ENCODE results near the gene CISD2. TPM values are rescaled to one million over a fixed set of nuclear protein-coding genes. Genes with fewer than 3 reads are reported as not detected.
A peak's percentile ranks its signal among the peaks of the same experiment; 100 is the strongest.
"Not testable (repeated sequence)": the region's sequence is repeated elsewhere in the genome, so short reads cannot be mapped to it uniquely, and the experiment has no call there.

The CISD2 gene, protein sequence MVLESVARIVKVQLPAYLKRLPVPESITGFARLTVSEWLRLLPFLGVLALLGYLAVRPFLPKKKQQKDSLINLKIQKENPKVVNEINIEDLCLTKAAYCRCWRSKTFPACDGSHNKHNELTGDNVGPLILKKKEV
- polyA plus RNA-seq (ENCODE audit: insufficient read length), result 22.3 TPM

DNA sequence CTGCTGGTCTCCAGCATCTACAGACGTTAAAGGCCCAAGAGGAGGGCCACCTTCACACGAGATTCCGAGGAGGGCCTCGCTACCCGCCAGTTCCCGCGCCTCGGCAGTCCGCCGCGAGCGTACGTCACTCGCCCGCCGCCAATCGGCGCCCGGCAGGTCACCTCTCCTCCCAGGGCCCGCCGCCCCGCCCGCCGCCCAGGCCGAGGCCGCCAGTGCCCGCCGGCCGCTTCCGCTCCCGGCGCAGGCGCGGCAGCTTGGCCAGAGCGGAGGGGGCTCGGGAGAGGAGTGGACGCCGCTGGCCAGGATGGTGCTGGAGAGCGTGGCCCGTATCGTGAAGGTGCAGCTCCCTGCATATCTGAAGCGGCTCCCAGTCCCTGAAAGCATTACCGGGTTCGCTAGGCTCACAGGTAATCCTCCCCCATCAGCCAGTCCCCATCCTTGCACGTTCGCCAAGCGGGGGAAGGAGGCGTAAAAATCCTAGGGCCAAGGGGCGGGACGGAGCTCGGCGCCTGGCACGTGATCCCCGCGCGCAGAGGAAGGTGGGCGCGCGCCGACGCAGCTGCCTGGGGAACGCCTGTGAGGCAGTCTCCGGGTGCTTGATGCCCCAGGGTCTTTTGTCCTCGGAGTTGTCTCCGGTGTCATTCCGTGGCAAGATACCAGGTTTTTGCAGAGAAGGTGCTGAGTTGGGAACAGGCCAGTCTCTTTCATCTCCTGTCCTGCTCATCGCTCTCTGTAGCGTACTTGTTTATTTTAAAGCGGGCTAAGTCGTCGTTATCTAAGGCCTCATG, at the start of gene CISD2:
TSS of gene CISD2 (plus strand) at position 212 of the 788 bp plus-strand sequence. CDS start at position 305, 93 bp downstream.
- DNase-seq (ENCODE audit: low read depth), result peak; percentile 67

DNA sequence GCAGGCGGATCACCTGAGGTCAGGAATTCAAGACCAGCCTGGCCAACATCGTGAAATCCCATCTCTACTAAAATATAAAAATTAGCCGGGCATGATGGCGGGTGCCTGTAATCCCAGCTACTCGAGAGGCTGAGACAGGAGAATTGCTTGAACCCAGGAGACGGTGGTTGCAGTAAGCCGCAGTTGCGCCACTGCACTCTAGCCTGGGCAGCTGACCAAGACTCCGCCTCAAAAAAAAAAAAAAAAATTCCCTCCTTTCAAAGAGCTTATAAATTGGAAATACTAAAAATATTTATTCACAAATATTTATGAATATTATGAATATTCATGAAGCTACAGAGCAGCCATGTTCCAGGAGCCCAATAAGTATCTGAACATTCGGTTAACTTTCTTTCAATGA, 49.7 kb upstream of the CISD2 start:
- not testable (repeated sequence) for DNase-seq (ENCODE audit: low read depth)

DNA sequence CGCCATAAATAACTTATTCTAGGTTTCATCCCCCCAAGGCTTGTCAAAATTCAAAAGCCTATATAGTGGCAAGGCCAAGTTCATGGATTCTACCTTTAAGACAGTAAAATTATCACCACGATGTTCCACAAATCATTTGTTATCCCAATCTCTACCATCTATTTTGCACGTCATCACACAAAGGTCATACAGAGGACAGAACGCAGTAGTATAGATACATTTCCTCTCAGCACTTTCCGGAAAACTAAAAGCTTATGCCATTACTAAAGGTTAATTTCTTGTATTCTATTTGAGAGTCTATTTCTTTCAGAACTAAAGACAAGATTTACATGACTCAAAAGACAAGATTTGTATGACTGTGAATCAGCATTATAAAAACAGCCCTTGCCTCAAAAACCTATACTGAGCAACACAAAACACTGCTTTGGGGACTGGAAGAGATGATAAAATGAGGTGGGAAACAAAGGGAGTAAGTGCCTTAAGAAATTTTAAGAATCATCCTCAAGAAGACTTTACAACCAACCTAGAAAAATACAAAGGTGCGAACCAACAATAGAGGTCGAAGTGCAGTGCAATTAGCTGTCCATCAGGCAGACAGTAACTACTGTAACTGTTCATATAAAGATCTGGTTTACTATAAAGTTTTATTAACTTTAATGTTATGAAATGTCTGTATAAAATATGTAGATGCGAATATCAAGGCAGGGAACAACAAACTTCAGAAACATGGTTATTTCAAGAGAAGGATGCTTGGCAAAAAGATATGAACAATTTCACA, 49.0 kb upstream of the CISD2 start:
- DNase-seq (ENCODE audit: low read depth), result no peak

DNA sequence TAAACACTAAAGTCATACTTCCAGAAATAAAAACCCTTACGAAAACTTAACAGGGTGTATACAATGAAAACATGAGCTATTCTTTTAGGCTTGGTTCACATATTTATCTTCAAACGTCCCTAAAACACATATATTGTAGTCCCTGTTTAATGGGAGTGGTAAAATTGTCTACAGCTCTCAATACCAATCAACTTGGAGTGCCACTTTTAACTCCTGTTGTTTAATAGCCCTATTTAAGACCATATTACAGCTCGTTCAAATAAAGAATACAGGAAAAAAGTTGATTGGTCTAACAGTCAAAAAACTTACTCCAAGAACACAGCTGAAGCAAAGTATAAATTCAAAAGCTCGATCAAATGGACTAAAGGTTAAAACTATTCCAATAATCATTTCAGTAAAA, 45.3 kb upstream of the CISD2 start:
- no peak for DNase-seq (ENCODE audit: low read depth)

DNA sequence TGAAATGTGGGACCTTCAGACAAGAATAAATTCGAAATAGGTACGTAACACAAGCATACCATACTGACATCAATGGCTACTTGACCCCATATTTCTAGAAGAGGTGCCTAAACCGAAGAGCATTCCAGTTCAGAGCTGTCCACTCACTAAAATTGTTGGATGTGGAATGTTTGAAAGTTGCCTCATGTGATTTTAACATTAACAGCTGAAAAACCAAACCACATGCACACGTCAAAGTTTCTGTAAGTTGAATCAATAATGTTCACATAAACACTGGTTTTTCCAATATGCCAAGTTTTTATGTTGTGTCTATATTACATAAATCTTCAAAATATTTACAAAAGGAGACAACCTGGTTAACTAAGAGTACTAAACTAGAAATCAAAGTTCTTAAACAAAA, 44.9 kb upstream of the CISD2 start:
- no peak for DNase-seq (ENCODE audit: low read depth)

DNA sequence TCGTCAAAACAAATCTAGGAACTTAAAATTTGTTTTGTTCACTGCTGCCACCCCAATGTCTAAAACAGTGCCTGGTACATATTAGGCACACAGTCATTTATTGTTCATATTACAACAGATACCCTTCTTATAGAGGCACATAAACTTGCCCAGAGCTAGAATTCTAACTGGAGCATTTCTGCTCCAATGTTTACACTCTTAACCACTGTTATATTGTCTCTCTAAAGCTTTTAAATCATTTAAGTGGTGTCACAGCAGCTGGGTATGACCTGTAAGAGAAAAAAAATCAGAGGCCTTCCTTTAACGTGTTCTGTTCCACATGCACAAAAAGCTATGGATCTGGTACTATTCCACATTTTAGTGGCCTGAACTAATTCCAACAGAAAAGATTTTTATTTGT, 44.4 kb upstream of the CISD2 start:
- DNase-seq (ENCODE audit: low read depth), result no peak

DNA sequence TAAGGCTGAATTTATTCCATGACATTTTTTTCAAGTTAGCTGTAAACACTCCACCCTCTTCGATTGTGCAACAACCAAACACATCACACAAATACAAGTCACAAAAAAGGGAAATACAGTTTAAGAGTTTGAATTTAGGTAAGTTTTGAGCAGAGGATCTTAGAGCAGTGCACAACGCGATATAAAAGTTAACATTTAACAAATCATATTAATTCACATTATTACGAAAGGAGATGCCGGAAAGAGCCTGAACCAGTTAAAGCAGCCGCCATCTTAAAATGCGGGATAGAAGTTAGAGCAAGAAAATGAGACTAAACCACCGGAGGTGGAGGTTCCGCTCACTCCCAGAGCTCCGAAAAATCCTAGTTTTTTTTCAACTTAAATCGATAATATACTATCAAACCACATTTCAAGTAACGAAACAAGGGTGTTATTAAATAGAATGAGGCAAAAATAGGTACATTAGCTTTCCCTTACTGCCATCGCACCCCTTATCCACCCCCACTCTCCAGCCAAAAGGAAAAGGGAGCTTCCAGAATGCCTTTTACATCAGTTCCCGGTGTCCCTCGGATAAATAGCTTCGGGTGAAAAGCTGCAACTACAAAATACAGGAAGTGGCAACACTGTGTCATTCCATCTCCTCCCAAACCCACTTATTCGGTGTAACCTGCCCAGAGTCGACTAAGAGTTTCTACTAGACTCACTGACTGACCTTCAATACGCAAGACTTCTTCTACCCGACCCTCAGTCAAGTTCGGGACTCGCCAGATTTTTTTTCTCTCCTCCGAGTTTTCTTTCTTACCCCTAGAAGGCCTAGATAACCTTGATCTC, 43.3 kb upstream of the CISD2 start:
- DNase-seq (ENCODE audit: low read depth), result peak; percentile 55

DNA sequence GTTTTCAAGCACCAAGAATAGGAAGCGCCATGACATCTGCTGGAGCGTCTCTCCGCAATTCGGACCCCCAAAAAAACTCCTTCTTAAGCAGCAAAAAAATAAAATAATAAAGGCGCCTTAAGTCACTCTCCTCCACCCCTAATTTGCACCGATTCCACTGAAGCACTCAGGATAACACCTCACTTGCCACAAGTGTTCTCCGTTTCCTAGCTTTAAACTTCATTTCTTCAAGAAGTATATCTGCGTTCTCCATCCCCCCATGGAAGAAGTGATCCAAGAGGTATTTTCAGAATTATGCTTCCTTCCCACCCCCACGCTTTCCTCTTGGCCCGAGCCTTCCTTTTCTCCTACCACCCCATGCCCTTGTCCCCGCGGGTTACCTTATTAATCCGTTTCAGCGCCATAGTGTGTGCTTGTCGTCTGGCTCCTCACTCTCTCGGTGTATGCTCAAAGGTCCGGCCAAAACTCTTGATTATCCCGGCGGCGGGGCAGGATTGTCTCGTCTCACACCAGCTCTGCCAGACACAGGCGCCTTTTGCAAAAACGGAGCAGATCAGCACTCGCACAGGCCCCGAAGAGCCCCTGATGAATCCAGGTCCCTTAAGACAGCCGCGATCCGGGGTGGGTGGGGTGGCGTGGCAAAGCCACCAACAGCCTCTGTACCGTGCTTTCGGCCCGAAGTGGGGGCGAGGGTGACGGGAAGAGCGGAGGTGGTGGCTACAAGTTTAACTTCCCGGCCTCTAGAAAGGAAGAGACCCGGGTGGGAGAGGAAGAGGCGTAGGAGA, 42.5 kb upstream of the CISD2 start:
- DNase-seq (ENCODE audit: low read depth), result no peak

DNA sequence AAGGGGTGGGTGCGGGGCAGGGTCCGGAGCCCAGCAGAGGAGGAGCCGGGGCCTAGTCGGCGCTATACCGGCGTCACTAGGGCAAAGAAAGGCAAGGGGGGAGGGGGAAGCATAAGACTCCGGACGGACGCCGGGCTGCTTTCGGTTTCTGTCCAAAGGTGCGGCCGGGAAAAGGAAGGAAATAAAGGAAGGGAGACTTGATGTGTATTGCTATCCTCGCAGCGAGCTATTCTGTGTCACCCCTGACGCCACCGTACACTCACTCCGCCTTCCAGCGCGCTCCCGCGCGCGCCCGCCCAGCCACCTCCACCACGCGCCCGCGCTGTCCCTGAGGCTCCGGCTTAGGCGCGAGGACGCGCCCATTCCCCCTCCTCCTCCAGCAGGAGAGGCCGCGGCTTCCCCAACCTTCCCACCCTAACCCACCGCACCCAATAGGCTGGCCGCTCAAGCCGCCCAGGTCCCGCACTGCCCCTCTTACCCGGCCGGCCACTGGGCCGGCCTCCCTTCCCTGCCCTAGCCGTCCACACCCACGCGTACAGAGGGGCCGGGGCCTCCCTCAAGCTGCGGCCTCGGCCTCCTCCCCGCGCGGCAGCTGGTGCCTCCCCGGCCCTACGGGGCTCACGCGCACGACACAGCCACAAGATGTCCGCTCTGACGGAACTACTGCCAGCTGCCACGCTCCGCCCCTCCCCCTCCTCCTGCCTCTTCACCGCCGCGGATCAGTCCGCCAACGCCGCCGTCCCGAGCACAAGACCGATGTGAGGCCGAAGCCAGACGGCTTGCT, 41.7 kb upstream of the CISD2 start, which contains the start of gene UBE2D3:
TSS of gene UBE2D3 (minus strand) at position 662 of the 784 bp plus-strand sequence. CDS start 1,043 bp downstream, outside the sequence.
- DNase-seq (ENCODE audit: low read depth), result peak; percentile 86

DNA sequence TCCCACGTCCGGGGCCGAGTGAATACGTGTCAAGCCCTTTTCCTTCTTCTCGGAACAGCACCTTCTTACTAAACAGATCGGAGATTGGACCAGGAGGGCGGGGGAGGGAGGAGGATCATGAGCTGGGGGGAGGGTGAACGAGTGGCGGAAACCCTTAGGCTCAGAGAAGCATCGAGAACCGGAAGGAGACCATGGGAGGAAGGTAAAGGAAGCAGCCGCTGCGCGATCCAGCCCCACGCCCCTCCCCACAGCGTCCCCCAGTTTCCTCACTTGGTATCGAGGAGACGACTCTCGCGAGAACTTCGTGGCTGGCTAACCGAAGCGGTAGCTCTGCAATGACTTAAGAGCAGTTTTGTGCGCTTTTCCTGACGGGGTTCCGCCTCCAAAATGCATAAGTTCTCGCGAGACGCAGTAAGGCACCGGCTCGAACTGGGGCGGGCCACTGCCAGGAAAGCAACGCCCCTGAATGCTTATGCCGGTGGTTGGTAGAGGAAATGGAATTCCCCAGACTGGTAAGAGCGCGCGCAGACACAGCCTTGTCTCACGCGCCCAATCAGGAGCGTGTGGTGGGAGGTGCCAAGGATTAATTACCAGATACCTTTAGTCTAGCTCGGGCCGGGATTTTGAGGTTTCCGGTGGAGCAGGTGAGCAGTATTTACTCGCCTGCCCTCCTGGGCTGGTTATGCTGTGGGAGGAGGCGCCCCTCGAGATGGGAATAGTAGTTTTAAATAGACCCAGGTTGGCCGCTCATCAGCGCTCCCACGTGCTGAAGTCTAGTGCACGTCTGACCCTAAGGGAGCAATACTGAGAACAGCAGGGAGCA, 40.9 kb upstream of the CISD2 start:
- DNase-seq (ENCODE audit: low read depth), result peak; percentile 100

DNA sequence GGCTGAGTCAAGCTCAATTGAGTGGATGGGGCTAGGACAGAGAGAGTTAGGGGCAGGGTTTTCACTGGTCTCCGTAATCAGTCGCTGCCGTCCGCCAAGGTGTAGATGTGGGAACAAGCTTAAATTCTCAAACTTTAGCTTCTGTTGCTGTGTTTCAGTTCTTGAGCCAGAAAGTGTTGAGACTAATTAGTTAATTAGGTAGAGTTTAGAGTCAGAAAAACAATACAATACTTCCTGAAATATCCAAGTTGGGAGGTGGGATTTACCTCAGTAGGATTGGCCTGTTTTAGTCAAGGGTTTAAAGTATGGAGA, 40.3 kb upstream of the CISD2 start:
- DNase-seq (ENCODE audit: low read depth), result no peak

DNA sequence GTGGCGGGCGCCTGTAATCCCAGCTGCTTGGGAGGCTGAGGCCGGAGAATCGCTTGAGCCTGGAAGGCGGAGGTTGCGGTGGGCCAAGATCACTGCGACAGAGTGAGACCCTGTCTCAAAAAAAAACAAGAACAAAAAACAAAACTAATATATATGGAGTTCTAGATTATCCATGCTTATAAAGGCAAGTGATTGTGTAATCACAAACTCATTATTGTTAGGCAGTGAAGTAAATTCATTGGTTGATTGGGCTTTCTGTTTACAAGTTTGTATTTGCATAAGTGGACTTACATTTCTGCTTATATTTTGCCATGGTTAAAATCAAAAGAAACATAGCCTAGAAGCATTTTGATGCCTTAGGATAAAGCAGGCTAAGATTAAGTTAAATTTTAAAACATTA, 39.0 kb upstream of the CISD2 start:
- DNase-seq (ENCODE audit: low read depth), result no peak

DNA sequence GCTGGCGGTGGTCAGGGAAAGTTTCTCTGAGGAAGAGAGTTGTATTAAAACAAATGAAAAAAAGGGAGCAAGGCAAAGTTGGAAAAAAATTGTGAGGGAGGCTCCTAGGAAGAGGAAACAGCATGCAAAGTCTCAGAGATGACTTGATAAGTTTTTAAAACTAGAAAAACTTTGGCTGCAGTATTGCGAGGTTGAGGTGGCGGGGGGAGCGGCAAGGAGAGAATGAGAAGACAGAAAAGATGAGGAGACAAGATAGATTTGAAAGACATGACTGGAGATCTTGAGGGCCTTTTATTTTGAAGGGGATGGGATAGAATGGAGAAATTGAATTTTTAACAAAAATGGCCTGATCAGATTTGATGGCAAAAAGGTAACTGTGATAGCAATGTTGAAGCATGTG, 36.7 kb upstream of the CISD2 start:
- no peak for DNase-seq (ENCODE audit: low read depth)

DNA sequence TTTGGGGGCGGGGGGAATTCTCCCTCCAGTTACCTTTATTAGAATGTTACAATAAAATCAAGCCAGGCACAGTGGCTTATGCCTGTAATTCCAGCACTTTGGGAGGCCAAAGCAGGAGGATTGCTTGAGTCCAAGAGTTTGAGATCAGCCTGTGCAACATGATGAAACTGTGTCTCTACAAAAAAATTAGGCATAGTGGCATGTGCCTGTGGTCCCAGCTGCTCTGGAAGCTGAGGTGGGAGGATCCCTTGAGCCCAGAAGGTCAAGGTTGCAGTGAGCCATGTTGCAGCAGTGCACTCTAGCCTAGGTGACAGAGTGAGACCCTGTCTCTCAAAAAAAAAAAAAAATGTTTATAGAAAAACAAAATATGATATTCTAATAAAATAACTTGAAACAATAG, 36.1 kb upstream of the CISD2 start:
- no peak for DNase-seq (ENCODE audit: low read depth)

DNA sequence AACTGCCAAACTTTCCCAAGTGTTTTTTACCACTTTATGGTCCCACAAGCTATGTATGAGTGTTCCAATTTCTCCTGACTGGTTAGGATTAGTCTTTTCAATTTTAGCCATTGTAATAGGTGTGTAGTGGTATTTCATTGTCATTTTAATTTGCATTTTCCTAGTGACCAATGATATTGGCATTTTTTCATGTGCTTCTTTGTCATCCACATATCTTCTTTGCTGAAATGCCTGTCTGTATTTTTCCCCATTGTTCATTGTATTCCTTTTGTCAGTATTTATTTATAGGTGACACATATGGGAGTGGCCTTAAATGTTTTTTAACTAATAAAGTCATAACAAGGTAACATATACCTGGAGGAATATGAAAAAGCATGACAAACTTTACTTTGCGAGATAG, 32.2 kb upstream of the CISD2 start:
- DNase-seq (ENCODE audit: low read depth), result no peak

DNA sequence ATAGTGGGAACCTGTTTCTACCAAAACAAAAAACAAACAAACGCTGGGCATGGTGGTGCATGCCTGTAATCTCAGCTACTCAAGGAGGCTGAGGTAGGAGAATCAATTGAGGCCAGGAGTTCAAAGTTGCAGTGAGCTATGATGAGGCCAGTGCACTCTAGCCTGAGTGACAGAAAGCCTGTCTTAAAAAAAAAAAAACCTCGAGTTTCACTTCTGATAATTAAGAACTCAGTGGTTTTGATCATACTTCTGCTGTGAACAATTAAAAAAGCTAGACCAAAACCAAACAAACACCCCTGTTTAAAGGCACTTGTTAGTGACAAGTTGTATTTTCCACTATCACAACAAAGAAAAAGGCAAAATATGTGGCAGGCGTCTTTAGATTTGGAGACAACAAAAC, 26.4 kb upstream of the CISD2 start:
- no peak for DNase-seq (ENCODE audit: low read depth)

DNA sequence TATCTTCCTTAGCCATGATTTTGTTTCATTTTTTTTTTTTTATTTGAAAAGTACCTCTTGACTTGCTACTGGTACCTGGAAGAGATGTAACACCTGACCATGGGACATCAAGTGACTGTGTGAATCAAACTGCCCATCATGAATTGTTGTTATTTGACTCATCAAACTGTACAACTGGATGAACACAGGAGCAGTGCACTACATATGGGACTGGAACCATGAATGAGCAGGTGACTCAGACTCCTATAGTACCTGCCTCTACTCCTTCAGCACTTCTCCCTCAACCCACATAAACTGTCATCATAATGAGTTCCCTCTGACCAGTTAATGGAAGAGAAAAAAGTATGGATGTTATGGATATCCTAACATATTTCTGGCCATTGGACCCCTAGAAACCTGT, 25.5 kb upstream of the CISD2 start:
- DNase-seq (ENCODE audit: low read depth), result no peak

DNA sequence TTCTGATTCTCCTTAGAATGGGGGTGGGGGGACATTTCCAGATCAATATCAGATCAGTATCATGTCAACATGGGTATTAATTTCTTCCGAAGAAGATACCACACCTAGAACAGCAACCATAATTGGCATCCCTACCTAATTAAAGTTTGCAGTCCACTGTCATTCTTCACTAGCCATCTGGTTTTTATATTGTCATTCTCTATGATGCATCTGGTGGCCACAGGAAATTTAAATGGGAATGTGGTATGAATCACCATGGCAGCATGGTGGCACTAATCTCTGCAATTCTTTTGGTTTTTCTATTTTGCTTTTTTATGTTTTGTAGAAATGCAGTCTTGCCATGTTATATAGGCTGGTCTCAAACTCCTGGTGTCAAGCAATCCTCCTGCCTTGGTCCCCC, 24.9 kb upstream of the CISD2 start:
- no peak for DNase-seq (ENCODE audit: low read depth)

DNA sequence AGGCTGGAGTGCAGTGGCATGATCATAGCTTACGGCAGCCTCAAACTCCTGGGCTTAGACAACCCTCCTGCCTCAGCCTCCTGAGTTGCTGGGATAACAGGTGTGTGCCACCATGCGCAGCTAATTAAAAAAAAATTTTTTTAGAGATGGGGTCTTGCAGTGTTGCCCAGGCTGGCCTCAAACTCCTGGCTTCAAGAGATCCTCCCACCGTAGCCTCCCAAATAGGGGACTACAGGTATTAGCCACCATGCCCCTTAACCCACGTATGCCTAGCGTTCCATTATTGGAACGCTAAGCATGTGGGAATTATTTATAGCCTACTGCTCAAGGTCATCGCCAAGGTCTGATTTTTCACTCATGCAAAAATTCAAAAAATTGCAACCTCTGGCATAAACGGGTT, 21.1 kb upstream of the CISD2 start:
- no peak for DNase-seq (ENCODE audit: low read depth)

Data from forelimb muscle (tissue), 1 donor.